IMR-90 (cell line): Measurements from ENCODE around the gene GRIK3. TPM values are rescaled to one million over a fixed set of nuclear protein-coding genes. Genes with fewer than 3 reads are reported as not detected.

Experiments
- ATAC-seq: fragments of 200-7000 bp; cut with Tn5 transposase; 2 replicates; pipeline ENCODE4 v1.9.1; 2020; ENCODE audit warnings: low read depth, mild to moderate bottlenecking, moderate library complexity
- BruUV-seq: library from RNA; stranded (reverse); fragments of 400-500 nt; replicated peaks from 2 replicates; lab custom pipeline; 2021; lab: Mats Ljungman, UMichigan
- CTCF ChIA-PET: fragments of 300-600 bp; formaldehyde crosslinking; extraction: SDS; loops from one replicate; lab custom pipeline; 2021; ENCODE audit warnings: antibody characterized with exemption; lab: Yijun Ruan, JAX
- POLR2A ChIA-PET: fragments of 300-600 bp; sonication (Branson Sonifier 250); formaldehyde crosslinking; loops from one replicate; lab custom pipeline; 2022; ENCODE audit warnings: antibody characterized with exemption; ENCODE audit not compliant: unreplicated experiment; lab: Charles Lee
- DNase-seq: peaks from one replicate; pipeline ENCODE4 v3.0.0; 2013
- H2AFZ ChIP-seq: replicated peaks from 2 replicates; pipeline ENCODE3; 2013; ENCODE audit warnings: low read length, mild to moderate bottlenecking; ENCODE audit not compliant: poor library complexity
- H2AK5ac ChIP-seq: 2 replicates; pipeline ENCODE4 v1.6.1; 2013; ENCODE audit warnings: low read depth, low read length, inconsistent platforms
- H2AK9ac ChIP-seq: replicated peaks from 2 replicates; pipeline ENCODE3; 2013; ENCODE audit warnings: mild to moderate bottlenecking, low read depth, low read length, moderate library complexity; ENCODE audit not compliant: poor library complexity
- H2BK120ac ChIP-seq: 2 replicates; pipeline ENCODE4 v1.6.1; 2013; ENCODE audit warnings: low read depth, low read length, inconsistent platforms
- H2BK15ac ChIP-seq: 3 replicates; pipeline ENCODE4 v1.6.1; 2013; ENCODE audit warnings: low read depth, low read length, inconsistent platforms
- H2BK20ac ChIP-seq: 2 replicates; pipeline ENCODE4 v1.6.1; 2013; ENCODE audit warnings: low read depth, mild to moderate bottlenecking, inconsistent platforms, low read length, moderate library complexity
- H2BK5ac ChIP-seq: 2 replicates; pipeline ENCODE4 v1.6.1; 2013; ENCODE audit warnings: mild to moderate bottlenecking, low read depth, low read length, inconsistent platforms; ENCODE audit not compliant: poor library complexity, severe bottlenecking
- H3K14ac ChIP-seq: replicated peaks from 2 replicates; pipeline ENCODE4 v1.6.1; 2013; ENCODE audit warnings: low read depth, low read length, inconsistent platforms
- H3K18ac ChIP-seq: 2 replicates; pipeline ENCODE4 v1.6.1; 2013; ENCODE audit warnings: low read depth, low read length, control low read depth
- H3K23ac ChIP-seq: 2 replicates; pipeline ENCODE4 v1.6.1; 2013; ENCODE audit warnings: low read depth, low read length, inconsistent platforms
- H3K27ac ChIP-seq: 2 replicates; pipeline ENCODE4 v1.5.1; 2013; ENCODE audit warnings: mild to moderate bottlenecking, control low read depth, low read length; ENCODE audit not compliant: insufficient read depth
- H3K27me3 ChIP-seq: 2 replicates; pipeline ENCODE4 v1.6.1; 2013; ENCODE audit warnings: low read length; ENCODE audit not compliant: control insufficient read depth, insufficient read depth
- H3K36me3 ChIP-seq: 2 replicates; pipeline ENCODE4 v1.6.1; 2013; ENCODE audit warnings: low read length, mixed read lengths; ENCODE audit not compliant: control insufficient read depth, insufficient read depth
- H3K4ac ChIP-seq: 2 replicates; pipeline ENCODE4 v1.6.1; 2013; ENCODE audit warnings: low read depth, low read length, inconsistent platforms
- H3K4me1 ChIP-seq: 2 replicates; pipeline ENCODE4 v1.6.1; 2013; ENCODE audit warnings: low read length, mixed read lengths; ENCODE audit not compliant: control insufficient read depth, insufficient read depth
- H3K4me2 ChIP-seq: 2 replicates; pipeline ENCODE4 v1.6.1; 2013; ENCODE audit warnings: low read depth, mild to moderate bottlenecking, control low read depth, low read length, moderate library complexity
- H3K4me3 ChIP-seq: 2 replicates; pipeline ENCODE4 v1.5.1; 2013; ENCODE audit warnings: low read depth, mild to moderate bottlenecking, control low read depth, low read length, moderate library complexity; ENCODE audit not compliant: insufficient read depth
- H3K56ac ChIP-seq: 2 replicates; pipeline ENCODE4 v1.6.1; 2013; ENCODE audit warnings: low read length, inconsistent platforms; ENCODE audit not compliant: insufficient read depth; ENCODE audit errors: extremely low read depth
- H3K79me1 ChIP-seq, 2 experiments: 2 replicates each; pipeline ENCODE4 v1.6.1; 2013; ENCODE audit warnings: low read length in 2 of 2, inconsistent platforms in 1 of 2, low read depth in 1 of 2
- H3K9ac ChIP-seq: 2 replicates; pipeline ENCODE4 v1.6.1; 2013; ENCODE audit warnings: low read depth, low read length, control low read depth
- H3K9me1 ChIP-seq: 2 replicates; pipeline ENCODE4 v1.6.1; 2013; ENCODE audit warnings: low read length, inconsistent platforms; ENCODE audit not compliant: insufficient read depth
- H3K9me3 ChIP-seq: 2 replicates; pipeline ENCODE4 v1.6.1; 2013; ENCODE audit warnings: low read length; ENCODE audit not compliant: control insufficient read depth, insufficient read depth
- H4K20me1 ChIP-seq: 2 replicates; pipeline ENCODE4 v1.6.1; 2013; ENCODE audit warnings: low read length, inconsistent platforms; ENCODE audit not compliant: insufficient read depth
- H4K5ac ChIP-seq: 2 replicates; pipeline ENCODE4 v1.6.1; 2013; ENCODE audit warnings: mild to moderate bottlenecking, low read depth, low read length, control low read depth
- H4K8ac ChIP-seq, 2 experiments: 2 replicates each; pipeline ENCODE4 v1.6.1; 2013; ENCODE audit warnings: low read depth in 2 of 2, low read length in 2 of 2, control low read depth in 1 of 2, inconsistent platforms in 1 of 2
- H4K91ac ChIP-seq: 2 replicates; pipeline ENCODE4 v1.6.1; 2013; ENCODE audit warnings: low read depth, low read length, inconsistent platforms; ENCODE audit not compliant: insufficient read depth
- CHD1 ChIP-seq: IDR thresholded peaks from 2 replicates; pipeline ENCODE4 v1.6.1; 2012; ENCODE audit warnings: low read depth, low read length, improper control_type of control experiment
- MXI1 ChIP-seq: IDR thresholded peaks from 2 replicates; pipeline ENCODE4 v1.6.1; 2012; ENCODE audit warnings: low read depth, mild to moderate bottlenecking, low read length, moderate library complexity, borderline replicate concordance
- POLR2A ChIP-seq: IDR thresholded peaks from 2 replicates; pipeline ENCODE4 v1.6.1; 2012; ENCODE audit warnings: mild to moderate bottlenecking, low read depth, low read length
- RCOR1 ChIP-seq: IDR thresholded peaks from 2 replicates; pipeline ENCODE4 v1.6.1; 2012; ENCODE audit warnings: mild to moderate bottlenecking, low read length, improper control_type of control experiment; ENCODE audit not compliant: insufficient replicate concordance
- WGBS, 2 experiments: methylation state at CpG; one replicate each; pipeline versions ENCODE4 v1.1.5 to v1.1.7; 2013; ENCODE audit warnings: missing lambda C conversion rate in 2 of 2; ENCODE audit not compliant: insufficient read length in 1 of 2; ENCODE audit errors: extremely low coverage in 2 of 2; 5-methylcytosine and 5-hydroxymethylcytosine counted together
- dilution Hi-C: fragments of 300-500 bp; cut with HindIII; formaldehyde crosslinking; loops from one replicate; pipeline ENCODE4 v1.14.3; 2018; ENCODE audit warnings: low sequenced_read_pairs; ENCODE audit not compliant: unreplicated experiment
- in situ Hi-C: fragments of 300-500 bp; cut with MboI; formaldehyde crosslinking; loops from 3 replicates; pipeline ENCODE4 v1.14.3; 2019; ENCODE audit warnings: low sequenced_read_pairs, inconsistent platforms, mixed read lengths
- intact Hi-C: fragments of 100-400 bp; cut with micrococcal nuclease; formaldehyde crosslinking; loops from 2 replicates; pipeline ENCODE4 v1.10.0; 2022
- polyA plus RNA-seq, 3 experiments: library from polyadenylated mRNA; depleted of rRNA; stranded (reverse); fragments of >200 nt; gene quantifications; 2 replicates each; pipeline ENCODE4 v1.2.3, GENCODE V29; 2012; ENCODE audit warnings: low replicate concordance in 1 of 3
- total RNA-seq: library from RNA; depleted of rRNA; stranded (reverse); fragments of >200 nt; gene quantifications from 2 replicates; pipeline ENCODE4 v1.2.3, GENCODE V29; 2012
- TF ChIP-seq, protein P1 (sequence below): conservative IDR thresholded peaks from 2 replicates; pipeline ENCODE4 v1.5.1; 2012; ENCODE audit warnings: mild to moderate bottlenecking, low read depth, low read length, improper control_type of control experiment

GRIK3 gene
- total and polyA plus RNA-seq, 2 of the 4 experiments (the other 2 are of a cell fraction): not detected

GRCh38 chr1:36882536-36883285 lies 151.6 kb downstream of the GRIK3 start:
- Histone ChIP-seq H2BK15ac (no peak overlapping the region), H3K4me2 (no peak overlapping the region), H3K9me1 (no peaks in the 10 kb centered on the region; the same call in 1 of the 2 replicates), H4K20me1 (no peaks in the 10 kb centered on the region), H2AFZ (no peak overlapping the region), H3K9ac (no peak overlapping the region), H2AK5ac (no peak overlapping the region), H3K4me3 (no peak overlapping the region), H3K18ac (no peak overlapping the region), H2BK20ac (no peak overlapping the region), H3K4ac (no peak overlapping the region), H3K36me3 (no peaks in the 10 kb centered on the region), H2AK9ac (no peak overlapping the region), H4K8ac (no peak overlapping the region), H2BK5ac (no peak overlapping the region), H3K23ac (no peak overlapping the region), H4K5ac (no peak overlapping the region), H2BK120ac (no peak overlapping the region), H3K79me1 (no peaks in the 10 kb centered on the region), H3K4me1 (no peaks in the 10 kb centered on the region), H3K27ac (no peak overlapping the region), H3K9me3 (no peaks in the 10 kb centered on the region), H4K91ac (no peak overlapping the region), H3K27me3 (no peaks in the 10 kb centered on the region), H3K56ac (no peak overlapping the region), H3K14ac (no peak overlapping the region)
- no peak for ATAC-seq
- intact Hi-C loops (no loop called here), dilution Hi-C loops (no loop called here), in situ Hi-C loops (no loop called here)
- ChIA-PET CTCF (no interaction called here), POLR2A (no interaction called here)
- no TSS peak for BruUV-seq
- DNase-seq: no peak
- 83% methylated on average over 4 of the region's 11 CpGs; no CpG with 5 or more reads in 1 of the 2 experiments for WGBS, 2 experiments
- no peak for TF ChIP-seq MXI1
- no peak for TF ChIP-seq CHD1
- no peak for TF ChIP-seq RCOR1
- TF ChIP-seq, protein P1, sequence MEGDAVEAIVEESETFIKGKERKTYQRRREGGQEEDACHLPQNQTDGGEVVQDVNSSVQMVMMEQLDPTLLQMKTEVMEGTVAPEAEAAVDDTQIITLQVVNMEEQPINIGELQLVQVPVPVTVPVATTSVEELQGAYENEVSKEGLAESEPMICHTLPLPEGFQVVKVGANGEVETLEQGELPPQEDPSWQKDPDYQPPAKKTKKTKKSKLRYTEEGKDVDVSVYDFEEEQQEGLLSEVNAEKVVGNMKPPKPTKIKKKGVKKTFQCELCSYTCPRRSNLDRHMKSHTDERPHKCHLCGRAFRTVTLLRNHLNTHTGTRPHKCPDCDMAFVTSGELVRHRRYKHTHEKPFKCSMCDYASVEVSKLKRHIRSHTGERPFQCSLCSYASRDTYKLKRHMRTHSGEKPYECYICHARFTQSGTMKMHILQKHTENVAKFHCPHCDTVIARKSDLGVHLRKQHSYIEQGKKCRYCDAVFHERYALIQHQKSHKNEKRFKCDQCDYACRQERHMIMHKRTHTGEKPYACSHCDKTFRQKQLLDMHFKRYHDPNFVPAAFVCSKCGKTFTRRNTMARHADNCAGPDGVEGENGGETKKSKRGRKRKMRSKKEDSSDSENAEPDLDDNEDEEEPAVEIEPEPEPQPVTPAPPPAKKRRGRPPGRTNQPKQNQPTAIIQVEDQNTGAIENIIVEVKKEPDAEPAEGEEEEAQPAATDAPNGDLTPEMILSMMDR: no peak
- TF ChIP-seq POLR2A: no peak
